GM19395 (cell line): ENCODE data around the gene TINCR.
"Not testable (repeated sequence)": the region's sequence is repeated elsewhere in the genome, so short reads cannot be mapped to it uniquely, and the experiment has no call there.

Experiments used
- ATAC-seq: cut with Tn5 transposase; IDR thresholded peaks from one replicate; pipeline ENCODE4 v1.9.1; 2021; ENCODE audit warnings: mild to moderate bottlenecking, moderate library complexity; ENCODE audit not compliant: unreplicated experiment

TINCR gene

DNA sequence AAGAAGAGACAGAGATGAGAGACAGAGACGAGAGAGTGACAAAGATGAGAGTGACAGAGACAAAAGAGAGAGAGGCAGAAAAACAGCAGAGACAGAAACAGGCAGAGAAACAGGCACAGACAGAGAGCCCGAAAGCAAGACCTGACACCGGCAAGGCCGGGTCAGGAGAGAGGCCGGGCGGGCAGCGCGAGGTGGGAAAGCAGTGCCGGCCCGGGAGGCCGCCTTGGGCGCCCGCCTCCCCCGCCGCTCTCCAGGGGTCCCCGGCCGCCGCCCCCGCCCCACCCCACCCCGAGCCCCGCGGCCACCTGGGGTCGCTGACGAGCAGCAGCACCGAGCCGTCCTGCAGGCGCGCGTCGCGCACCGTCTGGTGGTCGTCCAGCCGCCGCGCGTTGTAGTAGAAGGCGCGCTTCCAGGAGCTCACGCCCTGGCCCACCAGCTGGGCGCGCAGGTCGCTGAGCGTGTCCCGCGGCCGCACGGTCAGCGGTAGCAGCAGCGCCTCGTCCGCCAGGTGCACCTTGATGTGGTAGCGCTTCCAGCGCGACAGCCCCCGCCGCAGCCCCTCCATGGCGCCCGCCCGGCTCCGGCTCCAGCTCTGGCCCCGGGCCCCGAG lies at the start of gene TINCR:
Gene TINCR, minus strand, starts transcription at position 594 of the 610 bp plus-strand sequence.
- ATAC-seq, result no peak

- ATAC-seq, result no peak
Measured at GRCh38 chr19:5617080-5617479, 49.3 kb upstream of the TINCR start.

GRCh38 chr19:5615756-5616327 lies 48.1 kb upstream of the TINCR start:
- ATAC-seq, result no peak

- no peak for ATAC-seq
Measured at GRCh38 chr19:5612891-5613865, 45.4 kb upstream of the TINCR start.

DNA sequence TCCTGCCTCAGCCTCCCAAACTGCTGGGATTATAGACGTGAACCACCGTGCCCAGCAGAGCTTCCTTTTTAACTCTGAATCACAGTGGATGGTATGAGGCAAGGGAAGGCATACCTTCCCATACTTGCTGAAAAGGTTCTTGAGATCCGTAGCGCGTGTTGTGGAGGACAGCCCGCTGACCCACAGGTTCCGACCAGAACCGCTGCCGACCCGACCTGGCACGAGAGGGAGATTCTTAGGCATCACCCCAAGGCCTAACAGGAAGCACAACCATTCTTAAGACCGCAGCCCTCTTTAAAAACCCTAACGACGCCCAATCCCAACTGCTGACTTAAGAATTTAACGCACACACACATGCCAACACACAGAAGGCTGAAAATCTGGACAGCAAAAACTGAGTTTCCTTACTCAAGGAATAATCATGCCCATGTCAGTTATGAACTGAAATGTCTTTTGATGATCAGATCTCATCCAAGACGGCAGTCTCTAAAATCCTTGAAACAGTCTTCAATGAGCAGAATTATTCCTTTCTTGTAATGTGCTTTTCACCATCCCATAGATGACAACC lies 42.2 kb upstream of the TINCR start:
- no peak for ATAC-seq

GRCh38 chr19:5608766-5609165 lies 41.0 kb upstream of the TINCR start:
- not testable (repeated sequence) for ATAC-seq

- no peak for ATAC-seq
Measured at GRCh38 chr19:5608291-5608690, 40.5 kb upstream of the TINCR start.

DNA sequence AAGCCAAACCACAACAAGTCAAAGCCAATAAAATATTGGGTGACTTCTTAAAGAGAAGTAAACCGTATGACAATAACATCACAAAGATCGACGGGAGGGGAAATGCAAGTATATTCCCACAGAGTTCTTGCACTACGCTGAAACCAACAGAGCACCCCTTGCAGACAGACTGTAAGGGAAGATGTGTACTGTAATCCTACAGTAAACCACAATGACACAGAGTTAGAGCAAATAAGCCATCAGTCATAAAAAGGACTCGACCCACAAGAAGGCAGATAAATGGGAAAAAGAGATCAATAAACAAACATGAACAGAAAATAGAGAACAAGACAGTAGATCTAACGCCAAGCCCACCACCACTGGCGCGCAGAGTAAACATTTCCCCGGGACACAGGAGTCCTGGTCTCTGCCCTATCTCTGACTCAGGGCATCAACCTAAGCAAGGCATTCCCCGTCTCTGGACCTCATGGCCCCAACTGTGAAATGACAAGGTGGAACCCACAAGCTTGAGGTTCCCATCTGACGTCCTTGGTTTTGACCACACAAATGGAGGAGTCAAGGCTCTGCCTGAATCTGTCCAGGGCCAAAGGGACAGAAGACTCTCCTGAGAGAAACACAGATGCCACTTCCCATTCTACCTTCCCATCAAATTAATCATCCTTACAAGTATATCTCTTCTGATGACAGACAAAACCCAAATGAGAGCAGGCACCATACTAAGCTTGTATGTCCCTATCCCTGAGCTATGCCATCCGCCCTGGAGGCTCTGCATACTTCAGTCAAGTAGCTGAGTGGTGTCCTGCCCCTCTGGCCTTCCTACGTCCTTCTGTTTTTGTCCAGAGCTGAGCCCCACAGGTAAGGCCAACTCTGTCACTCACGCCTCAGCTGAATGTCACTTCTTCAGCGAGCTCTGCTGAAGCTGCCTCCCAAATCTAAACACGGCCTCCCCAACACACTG lies 39.8 kb upstream of the TINCR start:
- no peak for ATAC-seq

DNA sequence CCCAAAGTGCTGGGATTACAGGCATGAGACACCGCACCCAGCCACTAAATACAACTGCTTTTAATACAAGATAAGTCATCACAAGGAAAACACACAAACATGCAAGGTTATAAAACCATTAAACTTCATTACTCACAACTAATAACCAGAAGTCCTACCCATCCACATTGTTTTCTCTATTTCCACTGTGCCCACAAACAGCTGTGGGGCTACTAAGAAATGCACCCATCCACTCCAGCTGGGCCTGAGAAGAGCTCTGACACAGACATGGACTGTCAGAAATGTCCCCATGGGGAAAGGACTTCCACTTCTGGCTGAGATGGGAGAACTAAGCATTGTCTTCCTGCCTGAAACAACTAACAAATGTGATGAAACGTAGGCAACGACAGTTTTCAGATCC lies 37.6 kb upstream of the TINCR start:
- ATAC-seq, result no peak

DNA sequence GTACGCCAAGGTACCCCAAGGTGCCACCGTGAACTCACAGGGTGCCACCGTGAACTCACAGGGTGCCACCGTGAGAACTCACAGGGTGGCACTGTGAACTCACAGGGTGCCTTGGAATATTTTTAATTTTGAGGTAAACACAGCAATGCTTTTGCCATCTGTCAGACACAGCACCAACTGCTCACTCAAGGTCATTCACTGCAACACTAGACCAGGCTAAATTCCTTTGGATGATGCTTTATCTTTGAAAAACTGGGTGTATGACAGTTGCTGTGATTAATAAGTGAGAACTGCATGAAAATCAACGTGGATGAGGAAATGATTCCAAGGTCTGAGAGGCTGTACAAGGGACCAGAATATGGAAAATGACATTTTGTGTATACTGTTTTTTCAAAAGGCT lies 35.9 kb upstream of the TINCR start:
- no peak for ATAC-seq

GRCh38 chr19:5600797-5601196 lies 33.0 kb upstream of the TINCR start:
- no peak for ATAC-seq

DNA sequence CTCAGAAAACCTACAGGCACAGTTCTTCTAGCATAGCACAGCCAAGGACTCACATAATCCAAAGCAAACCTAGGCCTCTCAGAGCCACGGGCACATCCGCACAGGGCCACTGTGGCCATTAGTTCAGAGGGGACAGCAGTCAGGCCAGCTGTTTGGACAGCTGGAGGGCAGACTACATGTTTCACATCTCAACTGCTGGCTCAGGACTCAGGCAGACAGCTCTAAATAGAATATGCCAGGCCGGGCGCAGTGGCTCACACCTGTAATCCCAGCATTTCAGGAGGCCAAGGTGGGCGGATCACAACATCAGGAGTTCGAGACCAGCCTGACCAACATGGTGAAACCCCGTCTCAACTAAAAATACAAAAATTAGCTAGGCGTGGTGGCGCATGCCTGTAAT lies 28.0 kb upstream of the TINCR start:
- no peak for ATAC-seq

DNA sequence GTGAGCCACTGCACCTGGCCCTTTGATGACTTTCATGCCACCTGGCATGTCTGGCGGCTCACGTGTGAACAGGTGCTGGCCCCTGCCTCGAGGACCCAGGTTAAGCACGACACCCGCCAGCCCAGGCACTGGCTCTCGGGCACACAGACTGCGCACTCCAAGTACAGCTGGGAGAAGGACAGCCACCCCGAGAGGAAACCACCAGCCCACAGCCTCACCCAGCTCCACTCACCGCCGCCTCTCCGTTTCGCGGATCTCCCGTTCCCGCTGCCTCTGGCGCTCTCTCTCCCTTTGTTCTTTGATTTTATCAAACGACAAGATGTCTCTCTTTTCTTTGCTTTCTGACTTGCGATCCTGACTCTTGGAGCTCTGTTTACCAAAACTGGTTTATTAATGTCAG lies 27.4 kb upstream of the TINCR start:
- no peak for ATAC-seq

DNA sequence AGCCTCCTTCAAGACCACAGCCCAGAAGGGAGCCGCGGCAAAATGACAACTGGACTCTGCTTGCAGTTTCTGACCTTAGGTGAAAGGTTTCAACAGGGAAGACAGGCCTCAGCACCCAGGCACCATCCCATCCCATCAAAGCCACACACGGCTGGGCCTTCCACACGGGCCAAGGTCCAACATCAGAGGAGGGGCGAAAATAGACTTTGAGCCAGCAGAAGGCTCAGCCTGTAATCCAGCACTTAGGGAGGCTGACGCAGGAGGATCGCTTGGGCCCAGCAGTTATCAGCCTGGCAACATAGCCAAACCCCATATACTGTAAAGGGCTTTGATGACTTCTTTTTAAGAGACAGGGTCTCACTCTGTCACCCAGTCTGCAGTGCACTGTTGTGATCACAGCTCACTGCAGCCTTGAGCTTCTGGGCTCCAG lies 26.8 kb upstream of the TINCR start:
- no peak for ATAC-seq

DNA sequence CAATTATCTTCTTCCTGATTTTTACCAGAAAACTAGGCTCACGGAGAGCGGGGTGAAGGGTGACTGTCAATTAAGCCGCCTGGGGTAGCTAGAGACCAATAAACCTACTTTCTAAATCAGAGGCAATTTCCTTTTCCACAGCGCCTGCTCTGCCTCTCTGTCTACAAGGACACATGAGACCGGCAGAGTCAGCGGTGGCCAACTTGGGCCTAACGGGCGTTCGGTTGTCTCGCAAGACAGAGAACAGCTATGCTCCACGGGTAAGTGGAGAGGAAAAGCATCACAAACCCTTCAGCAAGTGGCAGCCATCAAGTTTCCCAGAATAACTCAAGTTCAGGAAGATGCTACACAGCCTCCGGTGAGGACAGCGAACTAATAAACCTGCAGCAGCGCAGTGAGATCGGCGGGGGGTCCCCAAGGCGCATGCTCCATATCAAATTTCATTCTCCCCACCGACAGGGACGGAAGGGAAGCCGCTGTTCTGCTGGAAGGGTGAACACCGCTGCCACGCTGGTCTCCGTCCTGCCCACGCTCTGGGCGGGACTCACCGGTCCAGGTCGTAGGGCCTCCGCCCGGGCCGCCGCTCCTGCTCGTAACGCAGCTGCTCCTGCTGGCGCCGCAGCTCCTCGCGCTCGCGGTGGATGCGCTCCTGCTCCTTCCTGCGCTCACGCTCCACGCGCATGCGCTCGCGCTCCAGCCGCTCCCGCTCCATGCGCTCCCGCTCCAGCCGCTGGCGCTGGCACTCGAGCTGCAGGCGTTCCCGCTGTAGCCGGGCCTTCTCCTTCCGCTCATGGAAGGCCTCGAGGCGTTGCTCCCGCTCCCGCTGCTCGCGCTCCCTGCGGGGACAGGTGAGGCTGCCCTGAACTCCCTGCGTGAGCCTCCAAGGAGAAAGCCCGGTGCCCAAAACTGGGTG lies 25.8 kb upstream of the TINCR start:
- ATAC-seq, result no peak

DNA sequence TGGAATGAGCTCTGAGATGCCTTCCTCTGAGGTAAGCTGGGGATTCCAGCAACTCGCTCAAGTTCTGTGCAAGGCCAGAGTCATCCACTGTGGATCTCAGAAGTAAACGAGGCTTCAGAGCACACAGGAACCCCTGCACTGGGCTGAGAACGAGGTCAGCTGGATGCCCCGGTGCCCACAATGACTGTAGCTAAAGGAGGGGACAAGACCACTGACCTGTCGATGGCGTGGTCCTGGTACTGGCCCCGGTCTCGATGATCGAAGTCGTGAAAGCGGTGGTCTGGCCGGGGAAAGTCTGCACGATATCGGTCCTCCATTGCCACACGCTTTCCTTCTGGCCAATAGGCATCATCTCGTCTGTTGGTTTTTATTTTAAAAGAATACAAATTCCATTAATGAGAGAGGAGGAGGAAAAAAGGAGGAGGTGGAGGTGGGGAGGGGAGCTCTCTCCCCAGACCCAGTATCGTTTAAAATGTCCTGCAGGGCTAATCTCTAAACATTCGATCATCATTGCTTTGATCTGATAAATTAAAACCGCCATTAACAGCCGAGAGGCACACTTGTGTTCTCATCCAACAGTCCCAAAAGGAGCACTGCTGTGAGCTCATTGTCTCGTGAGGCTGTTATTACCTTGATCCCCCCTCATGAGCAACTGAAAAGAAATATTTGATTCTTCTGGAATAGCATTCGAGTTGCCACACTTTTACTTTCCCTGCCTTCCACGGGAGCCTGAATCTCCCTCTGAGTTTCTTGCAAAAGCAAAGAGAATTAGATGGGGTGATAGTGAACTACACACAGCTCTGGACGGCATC lies 25.0 kb upstream of the TINCR start:
- ATAC-seq, result no peak

GRCh38 chr19:5591476-5591875 lies 23.7 kb upstream of the TINCR start:
- no peak for ATAC-seq

GRCh38 chr19:5590865-5591154 lies 23.1 kb upstream of the TINCR start:
- ATAC-seq, result no peak
